B cell (primary cell): Measurements from ENCODE around the gene TSSC4.

Experiments
- CTCF ChIP-seq: fragments of 200-600 bp; IDR thresholded peaks from one replicate; pipeline ENCODE4 v1.8.0; 2022; ENCODE audit warnings: antibody characterized with exemption, mild to moderate bottlenecking
- EZH2 ChIP-seq: IDR thresholded peaks from 2 replicates; pipeline ENCODE4 v1.6.1; 2012; ENCODE audit warnings: borderline replicate concordance, low read depth, mild to moderate bottlenecking, moderate library complexity, low read length; ENCODE audit not compliant: insufficient read depth, poor library complexity, severe bottlenecking

- no peak for TF ChIP-seq CTCF
- TF ChIP-seq EZH2, result no peak
Observed at GRCh38 chr11:2400762-2401435, 349 bp downstream of the TSSC4 start.
